Suprapubic skin (tissue), 4 donors: ENCODE measurements around the gene P2RX7.

Experiments
- CTCF ChIP-seq, 2 donors: fragments of 200-600 bp in 1 of 2; fragments of 450-650 bp in 1 of 2; sonication (generic) in 1 of 2; IDR thresholded peaks; one replicate each; pipeline ENCODE4 v1.5.1; 2016 to 2019; ENCODE audit warnings: antibody characterized with exemption in 2 of 2, mild to moderate bottlenecking in 1 of 2, moderate library complexity in 1 of 2
- EP300 ChIP-seq: sonication (generic); formaldehyde crosslinking; IDR thresholded peaks from one replicate; pipeline ENCODE4 v1.6.1; 2017; ENCODE audit warnings: antibody characterized with exemption
- POLR2A ChIP-seq, 2 donors: fragments of 450-650 bp; IDR thresholded peaks; one replicate each; pipeline ENCODE4 v1.6.1; 2017; ENCODE audit warnings: antibody characterized with exemption in 2 of 2, mild to moderate bottlenecking in 2 of 2, moderate library complexity in 2 of 2
- POLR2AphosphoS5 ChIP-seq, 3 donors: sonication (generic); formaldehyde crosslinking; IDR thresholded peaks; one replicate each; pipeline ENCODE4 v1.6.1; 2017; ENCODE audit warnings: antibody characterized with exemption in 3 of 3

GRCh38 chr12:121102307-121102706 lies 30.4 kb upstream of the P2RX7 start:
- no peak for TF ChIP-seq CTCF (IDR thresholded peaks at IDR 0.05)
- TF ChIP-seq EP300 = no peak
- no peak for TF ChIP-seq POLR2A (IDR thresholded peaks at IDR 0.05)
- no peak for TF ChIP-seq POLR2AphosphoS5 (IDR thresholded peaks at IDR 0.05)
